GM21423 (cell line): Measurements from ENCODE around the gene DDX49.
A peak's percentile ranks its signal among the peaks of the same experiment; 100 is the strongest.

Experiments
- ATAC-seq: cut with Tn5 transposase; IDR thresholded peaks from one replicate; pipeline ENCODE4 v1.9.1; 2021; ENCODE audit warnings: mild to moderate bottlenecking, moderate library complexity; ENCODE audit not compliant: unreplicated experiment

Gene DDX49

GRCh38 chr19:18919086-18919899 is at the start of gene DDX49, which contains the start of gene COPE:
Gene DDX49, plus strand, starts transcription at chr19:18919715. Its CDS starts 27 bp downstream, at chr19:18919742.
Gene COPE, minus strand, starts transcription at chr19:18919387. Its CDS starts 39 bp downstream, at chr19:18919348.
- ATAC-seq = peak; percentile 89

GRCh38 chr19:18869781-18870530 is 49.6 kb upstream of the DDX49 start:
- no peak for ATAC-seq

- no peak for ATAC-seq
Measured at GRCh38 chr19:18870531-18871172, 48.9 kb upstream of the DDX49 start.

- ATAC-seq = no peak
Measured at GRCh38 chr19:18871543-18871942, 48.0 kb upstream of the DDX49 start.

GRCh38 chr19:18875726-18876125 is 43.8 kb upstream of the DDX49 start:
- ATAC-seq = no peak

GRCh38 chr19:18876865-18877264 is 42.6 kb upstream of the DDX49 start:
- ATAC-seq = no peak

- ATAC-seq = no peak
Measured at GRCh38 chr19:18878058-18878797, 41.3 kb upstream of the DDX49 start.

GRCh38 chr19:18878858-18879578 is 40.5 kb upstream of the DDX49 start:
- no peak for ATAC-seq

- ATAC-seq = no peak
Measured at GRCh38 chr19:18879579-18880373, 39.7 kb upstream of the DDX49 start.

GRCh38 chr19:18881491-18881890 is 38.0 kb upstream of the DDX49 start:
- ATAC-seq = no peak

GRCh38 chr19:18883526-18884304 is 35.8 kb upstream of the DDX49 start:
- no peak for ATAC-seq

GRCh38 chr19:18886972-18887371 is 32.5 kb upstream of the DDX49 start:
- ATAC-seq = no peak

GRCh38 chr19:18889949-18890745 is 29.4 kb upstream of the DDX49 start:
- ATAC-seq = no peak

GRCh38 chr19:18893587-18894253 is 25.8 kb upstream of the DDX49 start:
- ATAC-seq = no peak

GRCh38 chr19:18894254-18895037 is 25.1 kb upstream of the DDX49 start:
- ATAC-seq = no peak

GRCh38 chr19:18895038-18895823 is 24.3 kb upstream of the DDX49 start:
- ATAC-seq = no peak
